ENCODE measurements around the gene CAPN12. TPM values are rescaled to one million over a fixed set of nuclear protein-coding genes. Genes with fewer than 3 reads are reported as not detected.

CAPN12 gene
- polyA plus RNA-seq, 3 donors: 4.2 to 5.8 (median 4.7) TPM

- no peak for DNase-seq (ENCODE audit: low read depth in 3 of 3, low spot score in 2 of 3)
Measured at GRCh38 chr19:38740932-38741331, 3.3 kb downstream of the CAPN12 start.

- DNase-seq (ENCODE audit: low read depth in 3 of 3, low spot score in 2 of 3): no peak
Measured at GRCh38 chr19:38740257-38740592, 4.0 kb downstream of the CAPN12 start.

GRCh38 chr19:38739440-38740256 is 4.6 kb downstream of the CAPN12 start:
- DNase-seq (ENCODE audit: low read depth in 3 of 3, low spot score in 2 of 3): no peak

GRCh38 chr19:38737921-38738737 is 6.1 kb downstream of the CAPN12 start:
- DNase-seq (ENCODE audit: low read depth in 3 of 3, low spot score in 2 of 3): no peak

- DNase-seq (ENCODE audit: low read depth in 3 of 3, low spot score in 2 of 3): no peak
Measured at GRCh38 chr19:38737281-38737865, 6.9 kb downstream of the CAPN12 start.

- peak in 1 of 3 donors; percentile 39 for DNase-seq (ENCODE audit: low read depth in 3 of 3, low spot score in 2 of 3)
Measured at GRCh38 chr19:38736413-38737280, 7.6 kb downstream of the CAPN12 start.

GRCh38 chr19:38736036-38736412 is 8.2 kb downstream of the CAPN12 start:
- no peak for DNase-seq (ENCODE audit: low read depth in 3 of 3, low spot score in 2 of 3)

- DNase-seq (ENCODE audit: low read depth in 3 of 3, low spot score in 2 of 3): no peak
Measured at GRCh38 chr19:38735257-38735686, 9.0 kb downstream of the CAPN12 start.

GRCh38 chr19:38734426-38735256 is 9.6 kb downstream of the CAPN12 start:
- DNase-seq (ENCODE audit: low read depth in 3 of 3, low spot score in 2 of 3): no peak

GRCh38 chr19:38734176-38734425 is 10.2 kb downstream of the CAPN12 start:
- no peak for DNase-seq (ENCODE audit: low read depth in 3 of 3, low spot score in 2 of 3)

GRCh38 chr19:38733493-38734175 is 10.6 kb downstream of the CAPN12 start:
- DNase-seq (ENCODE audit: low read depth in 3 of 3, low spot score in 2 of 3): no peak

- no peak for DNase-seq (ENCODE audit: low read depth in 3 of 3, low spot score in 2 of 3)
Measured at GRCh38 chr19:38733241-38733492, 11.1 kb downstream of the CAPN12 start.

GRCh38 chr19:38731654-38732301 is 12.5 kb downstream of the CAPN12 start:
- DNase-seq (ENCODE audit: low read depth in 3 of 3, low spot score in 2 of 3): no peak

- no peak for DNase-seq (ENCODE audit: low read depth in 3 of 3, low spot score in 2 of 3)
Measured at GRCh38 chr19:38730731-38731589, 13.3 kb downstream of the CAPN12 start.

GRCh38 chr19:38730470-38730730 is 13.9 kb downstream of the CAPN12 start:
- no peak for DNase-seq (ENCODE audit: low read depth in 3 of 3, low spot score in 2 of 3)

- DNase-seq (ENCODE audit: low read depth in 3 of 3, low spot score in 2 of 3): no peak
Measured at GRCh38 chr19:38729653-38730469, 14.4 kb downstream of the CAPN12 start.

- DNase-seq (ENCODE audit: low read depth in 3 of 3, low spot score in 2 of 3): no peak
Measured at GRCh38 chr19:38728752-38729541, 15.3 kb downstream of the CAPN12 start.
